Astrocyte (in vitro differentiated cells and primary cell): ENCODE measurements around the gene PPP1CC.

ENCODE experiments used
- CTCF ChIP-seq: IDR thresholded peaks from 2 replicates; pipeline ENCODE4 v1.5.1; 2011; ENCODE audit warnings: low read depth, mild to moderate bottlenecking, inconsistent platforms, low read length, moderate library complexity; ENCODE audit not compliant: insufficient read depth
- EZH2 ChIP-seq: IDR thresholded peaks from 2 replicates; pipeline ENCODE4 v1.6.1; 2012; ENCODE audit warnings: mild to moderate bottlenecking, low read length, inconsistent platforms; ENCODE audit not compliant: insufficient read depth

DNA sequence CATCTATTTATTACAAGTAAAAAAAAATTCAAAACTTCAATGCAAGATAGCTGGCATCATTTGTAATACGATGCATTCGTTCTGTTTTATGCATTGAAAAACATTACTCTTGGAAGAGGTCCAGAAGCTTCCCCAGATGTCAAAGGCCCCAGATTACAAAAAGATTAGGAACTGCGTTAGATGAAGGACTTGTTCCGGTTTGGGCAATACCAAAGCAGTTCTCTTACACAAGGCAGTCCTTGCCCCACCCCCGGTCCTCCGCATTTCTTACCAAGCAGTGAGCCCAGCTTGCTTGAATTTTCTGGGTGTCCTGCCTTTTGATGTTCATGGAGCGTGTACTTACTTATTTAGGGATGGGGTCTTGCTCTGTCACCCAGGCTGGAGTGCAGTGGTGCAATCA is 49.0 kb downstream of the PPP1CC start:
- TF ChIP-seq CTCF: no peak
- no peak for TF ChIP-seq EZH2
